HepG2 (cell line): ENCODE data around the gene ZP2. TPM values are rescaled to one million over a fixed set of nuclear protein-coding genes. Genes with fewer than 3 reads are reported as not detected.

Source experiments
- FOXK2 ChIP-seq: fragments of 450-650 bp; IDR thresholded peaks from 2 replicates; pipeline ENCODE4 v1.6.1; 2016
- HDAC6 ChIP-seq: fragments of 200-600 bp; sonication (generic); IDR thresholded peaks from 2 replicates; pipeline ENCODE4 v1.7.0; 2017; ENCODE audit warnings: mild to moderate bottlenecking, antibody characterized with exemption, low read length, low read depth
- HMGXB4 ChIP-seq, 2 experiments: sonication (generic) in 1 of 2; formaldehyde crosslinking in 1 of 2; IDR thresholded peaks; 2 replicates each; pipeline versions ENCODE4 v1.4.0 to v1.6.1; 2018 to 2020; ENCODE audit warnings: missing genetic modification reagents in 2 of 2, borderline replicate concordance in 1 of 2, low read depth in 1 of 2, mild to moderate bottlenecking in 1 of 2, missing biosample characterization in 1 of 2
- HNF4A ChIP-seq: sonication (generic); formaldehyde crosslinking; IDR thresholded peaks from 2 replicates; pipeline ENCODE4 v1.4.0; 2020; ENCODE audit warnings: missing genetic modification reagents
- ISX ChIP-seq: sonication (generic); formaldehyde crosslinking; conservative IDR thresholded peaks from 2 replicates; pipeline ENCODE4 v1.5.0; 2020; ENCODE audit warnings: missing genetic modification reagents
- KDM6A ChIP-seq: IDR thresholded peaks from 2 replicates; pipeline ENCODE4 v1.6.1; 2016; ENCODE audit warnings: low read depth
- KMT2A ChIP-seq: sonication (generic); formaldehyde crosslinking; IDR thresholded peaks from 2 replicates; pipeline ENCODE4 v1.4.0; 2020; ENCODE audit warnings: missing genetic modification reagents
- MAX ChIP-seq: IDR thresholded peaks from 2 replicates; pipeline ENCODE4 v1.6.1; 2012; ENCODE audit warnings: inconsistent platforms
- MIER3 ChIP-seq: IDR thresholded peaks from 2 replicates; pipeline ENCODE4 v1.6.1; 2016; ENCODE audit warnings: missing compliant biosample characterization, borderline replicate concordance
- PRDM4 ChIP-seq: sonication (generic); formaldehyde crosslinking; IDR thresholded peaks from 2 replicates; pipeline ENCODE4 v1.9.0; 2021; ENCODE audit warnings: missing genetic modification reagents, borderline replicate concordance
- RFX5 ChIP-seq: IDR thresholded peaks from 2 replicates; pipeline ENCODE4 v1.6.1; 2011; ENCODE audit warnings: low read depth, low read length, improper control_type of control experiment
- RFXANK ChIP-seq: IDR thresholded peaks from 2 replicates; pipeline ENCODE4 v1.6.1; 2016
- SP2 ChIP-seq: sonication (generic); formaldehyde crosslinking; IDR thresholded peaks from 2 replicates; pipeline ENCODE4 v1.5.1; 2020; ENCODE audit warnings: mild to moderate bottlenecking, missing genetic modification reagents
- WIZ ChIP-seq: sonication (generic); formaldehyde crosslinking; IDR thresholded peaks from 2 replicates; pipeline ENCODE4 v1.5.1; 2020; ENCODE audit warnings: mild to moderate bottlenecking, missing genetic modification reagents
- ZFP91 ChIP-seq: sonication (generic); formaldehyde crosslinking; IDR thresholded peaks from 2 replicates; pipeline ENCODE4 v1.9.0; 2022; ENCODE audit warnings: missing genetic modification reagents, mild to moderate bottlenecking, borderline replicate concordance
- ZFY ChIP-seq: sonication (generic); formaldehyde crosslinking; IDR thresholded peaks from 2 replicates; pipeline ENCODE4 v1.4.0; 2020; ENCODE audit warnings: missing genetic modification reagents
- ZNF503 ChIP-seq: sonication (generic); formaldehyde crosslinking; IDR thresholded peaks from 2 replicates; pipeline ENCODE4 v1.4.0; 2020; ENCODE audit warnings: missing genetic modification reagents
- ZNF543 ChIP-seq: sonication (generic); formaldehyde crosslinking; IDR thresholded peaks from 2 replicates; pipeline ENCODE4 v1.4.0; 2020; ENCODE audit warnings: mild to moderate bottlenecking, missing genetic modification reagents
- ZNF746 ChIP-seq: sonication (generic); formaldehyde crosslinking; IDR thresholded peaks from 2 replicates; pipeline ENCODE4 v1.8.0; 2022; ENCODE audit warnings: mild to moderate bottlenecking, missing genetic modification reagents
- ZNF780A ChIP-seq: sonication (generic); formaldehyde crosslinking; IDR thresholded peaks from 2 replicates; pipeline ENCODE4 v1.8.0; 2022; ENCODE audit warnings: mild to moderate bottlenecking, missing genetic modification reagents, moderate library complexity
- ZNF790 ChIP-seq: sonication (generic); formaldehyde crosslinking; IDR thresholded peaks from 2 replicates; pipeline ENCODE4 v1.8.0; 2022; ENCODE audit warnings: missing genetic modification reagents, mild to moderate bottlenecking, borderline replicate concordance
- polyA plus RNA-seq, 8 experiments: library from polyadenylated mRNA; depleted of rRNA in 3 of 8; stranded (reverse) in 7 of 8; unstranded in 1 of 8; fragments of >200 nt; fragmentation: Illumina TruSeq in 4 of 8; extraction: Trizol in 4 of 8; gene quantifications; 2 replicates each; pipeline versions ENCODE4 v1.2.1 to v1.2.3, GENCODE V29; 2011 to 2016; ENCODE audit warnings: low read depth in 4 of 8, missing spikeins in 1 of 8, mixed read lengths in 1 of 8; ENCODE audit not compliant: insufficient read depth in 1 of 8
- total RNA-seq, 5 experiments: library from RNA; depleted of rRNA; stranded (reverse); fragments of >200 nt; fragmentation: Illumina TruSeq; extraction: Trizol; gene quantifications; 2 replicates each; pipeline ENCODE4 v1.2.3, GENCODE V29; 2016; ENCODE audit warnings: low read depth in 1 of 5

Gene ZP2
- total and polyA plus RNA-seq, 2 of the 13 experiments (the other 11 are each of a cell fraction or from before 2014, with no cell fraction given) = not detected

- no peak for TF ChIP-seq KMT2A (CRISPR knock-in tag)
- TF ChIP-seq ZNF746 (CRISPR knock-in tag) = no peak
- TF ChIP-seq ZFP91 (CRISPR knock-in tag) = no peak
- peak; percentile 89 for TF ChIP-seq HNF4A (CRISPR knock-in tag)
- peak in 1 of 2 experiments; percentile 61; a peak in 1 of 4 replicates for TF ChIP-seq HMGXB4 (CRISPR knock-in tag; IDR thresholded peaks at IDR 0.05; ENCODE audit: borderline replicate concordance in 1 of 2, low read depth in 1 of 2)
- peak; percentile 66; the same call in 1 of the 2 replicates for TF ChIP-seq MIER3 (CRISPR knock-in tag)
- peak; percentile 29 for TF ChIP-seq MAX
- TF ChIP-seq ZFY = peak; percentile 15; the same call in 1 of the 2 replicates
- peak; percentile 84 for TF ChIP-seq FOXK2
- no peak for TF ChIP-seq PRDM4
- TF ChIP-seq RFX5 = peak; percentile 80
- TF ChIP-seq ZNF543 = no peak
- TF ChIP-seq ISX (CRISPR knock-in tag) = no peak
- TF ChIP-seq KDM6A = no peak
- TF ChIP-seq HDAC6 = no peak
- TF ChIP-seq SP2 (CRISPR knock-in tag) = no peak
- TF ChIP-seq WIZ (CRISPR knock-in tag) = 0 out of 2 replicates have a peak, but pooled peaks have one; percentile 28
- TF ChIP-seq ZNF503 (CRISPR knock-in tag) = peak; percentile 82
- no peak for TF ChIP-seq ZNF790 (CRISPR knock-in tag)
- no peak for TF ChIP-seq ZNF780A (CRISPR knock-in tag)
- TF ChIP-seq RFXANK (CRISPR knock-in tag) = 0 out of 2 replicates have a peak, but pooled peaks have one; percentile 7
Measured at GRCh38 chr16:21186326-21186691, 25.1 kb downstream of the ZP2 start (continued).
